Vagina (tissue), 2 donors: ENCODE measurements around the gene GRIN3A. TPM values are rescaled to one million over a fixed set of nuclear protein-coding genes. Genes with fewer than 3 reads are reported as not detected.

ENCODE experiments used
- DNase-seq, 2 donors: peaks; one replicate each; pipeline ENCODE4 v3.0.0-alpha.2; 2017; ENCODE audit errors: extremely low spot score in 2 of 2
- H3K27ac ChIP-seq: fragments of 200-600 bp; sonication (generic); one replicate; pipeline ENCODE4 v1.5.1; 2019
- H3K27me3 ChIP-seq: fragments of 200-600 bp; sonication (generic); one replicate; pipeline ENCODE4 v1.5.1; 2019
- H3K36me3 ChIP-seq, 2 donors: fragments of 200-600 bp; sonication (generic); one replicate each; pipeline ENCODE4 v1.5.1; 2017 to 2019
- H3K4me1 ChIP-seq: fragments of 200-600 bp; sonication (generic); one replicate; pipeline ENCODE4 v1.5.1; 2019
- H3K4me3 ChIP-seq, 2 donors: fragments of 200-600 bp; sonication (generic); 1 replicate in 1 of 2; 2 replicates in 1 of 2; pipeline ENCODE4 v1.5.1; 2016 to 2019
- H3K9me3 ChIP-seq: fragments of 200-600 bp; sonication (generic); one replicate; pipeline ENCODE4 v1.5.1; 2019
- CTCF ChIP-seq, 3 experiments: fragments of 450-650 bp in 2 of 3; fragments of 200-600 bp in 1 of 3; sonication (generic) in 1 of 3; IDR thresholded peaks; one replicate each; pipeline ENCODE4 v1.5.1; 2017 to 2019; ENCODE audit warnings: antibody characterized with exemption in 3 of 3, mild to moderate bottlenecking in 2 of 3, moderate library complexity in 2 of 3
- POLR2A ChIP-seq, 2 donors: fragments of 450-650 bp; IDR thresholded peaks; one replicate each; pipeline ENCODE4 v1.6.1; 2017; ENCODE audit warnings: antibody characterized with exemption in 2 of 2, mild to moderate bottlenecking in 2 of 2, moderate library complexity in 2 of 2
- POLR2AphosphoS5 ChIP-seq, 2 donors: sonication (generic); formaldehyde crosslinking; IDR thresholded peaks; one replicate each; pipeline ENCODE4 v1.9.0; 2017; ENCODE audit warnings: antibody characterized with exemption in 2 of 2, mild to moderate bottlenecking in 2 of 2, low read depth in 1 of 2; ENCODE audit not compliant: insufficient read depth in 1 of 2
- intact Hi-C: fragments of 100-400 bp; cut with DNase I; formaldehyde crosslinking; loops from one replicate; pipeline ENCODE4 v1.15.1; 2023
- total RNA-seq: library from RNA; depleted of rRNA; stranded (reverse); fragments of >200 nt; gene quantifications from one replicate; pipeline ENCODE4 v1.2.3, GENCODE V29; 2016

Gene GRIN3A
- total RNA-seq, 1 donor from 2014 or later = 1.5 TPM

- Histone ChIP-seq H3K4me3 (no peak overlapping the region), H3K27ac (no peak overlapping the region), H3K4me1 (no peaks in the 10 kb centered on the region), H3K9me3 (no peaks in the 10 kb centered on the region), H3K36me3 (no peaks in the 10 kb centered on the region), H3K27me3 (no peaks in the 10 kb centered on the region)
- TF ChIP-seq CTCF (IDR thresholded peaks at IDR 0.05) (no peak), POLR2AphosphoS5 (IDR thresholded peaks at IDR 0.05; ENCODE audit: insufficient read depth in 1 of 2, low read depth in 1 of 2) (no peak), POLR2A (IDR thresholded peaks at IDR 0.05) (no peak)
- intact Hi-C loops = no loop called here
- no peak for DNase-seq
These were observed 132.9 kb downstream of the GRIN3A start for GRCh38 chr9:101605547-101605946.

- no peaks in the 10 kb centered on the region for H3K4me1 ChIP-seq
- no peak overlapping the region for H3K4me3 ChIP-seq
- H3K9me3 ChIP-seq = no peaks in the 10 kb centered on the region
- H3K27ac ChIP-seq = no peak overlapping the region
- no peak for DNase-seq
- TF ChIP-seq POLR2A (IDR thresholded peaks at IDR 0.05) (no peak), CTCF (IDR thresholded peaks at IDR 0.05) (no peak), POLR2AphosphoS5 (IDR thresholded peaks at IDR 0.05; ENCODE audit: insufficient read depth in 1 of 2, low read depth in 1 of 2) (no peak)
- no peaks in the 10 kb centered on the region for H3K27me3 ChIP-seq
- H3K36me3 ChIP-seq = no peaks in the 10 kb centered on the region
- intact Hi-C loops = no loop called here
These were observed 134.2 kb downstream of the GRIN3A start for GRCh38 chr9:101604296-101604695.

GRCh38 chr9:101601904-101602765, 136.3 kb downstream of the GRIN3A start:
- Histone ChIP-seq H3K4me3 (no peak overlapping the region), H3K4me1 (no peaks in the 10 kb centered on the region), H3K36me3 (no peaks in the 10 kb centered on the region), H3K27ac (no peak overlapping the region), H3K9me3 (no peaks in the 10 kb centered on the region), H3K27me3 (no peaks in the 10 kb centered on the region)
- intact Hi-C loops = no loop called here
- no peak for DNase-seq
- TF ChIP-seq CTCF (IDR thresholded peaks at IDR 0.05) = peak in 2 of 3 experiments; percentile 32 to 41
- no peak for TF ChIP-seq POLR2AphosphoS5 (IDR thresholded peaks at IDR 0.05; ENCODE audit: insufficient read depth in 1 of 2, low read depth in 1 of 2)

- no peak within 1 kb of the TSS for H3K4me3 ChIP-seq
- TF ChIP-seq POLR2A (IDR thresholded peaks at IDR 0.05) (no peak), CTCF (IDR thresholded peaks at IDR 0.05) (no peak), POLR2AphosphoS5 (IDR thresholded peaks at IDR 0.05; ENCODE audit: insufficient read depth in 1 of 2, low read depth in 1 of 2) (no peak)
- no peaks in the 10 kb centered on the region for H3K4me1 ChIP-seq
- H3K9me3 ChIP-seq = no peaks in the 10 kb centered on the region
- intact Hi-C loops = no loop called here
- no peaks in the 10 kb centered on the region for H3K36me3 ChIP-seq
- no peak for DNase-seq
- H3K27me3 ChIP-seq = no peaks in the 10 kb centered on the region
- no peak within 1 kb of the TSS for H3K27ac ChIP-seq
These were observed 143.7 kb downstream of the GRIN3A start, which contains the start of gene PPP3R2 for GRCh38 chr9:101594796-101595195. Gene PPP3R2, minus strand, starts transcription at chr9:101594969. Its CDS starts 48 bp downstream, at chr9:101594921.

- TF ChIP-seq POLR2A (IDR thresholded peaks at IDR 0.05) (no peak), CTCF (IDR thresholded peaks at IDR 0.05) (no peak), POLR2AphosphoS5 (IDR thresholded peaks at IDR 0.05; ENCODE audit: insufficient read depth in 1 of 2, low read depth in 1 of 2) (no peak)
- DNase-seq = no peak
- no peaks in the 10 kb centered on the region for H3K9me3 ChIP-seq
- intact Hi-C loops = no loop called here
- no peaks in the 10 kb centered on the region for H3K27me3 ChIP-seq
- no peaks in the 10 kb centered on the region for H3K36me3 ChIP-seq
- no peak overlapping the region for H3K4me3 ChIP-seq
- no peaks in the 10 kb centered on the region for H3K4me1 ChIP-seq
- no peak overlapping the region for H3K27ac ChIP-seq
These were observed 145.1 kb downstream of the GRIN3A start for GRCh38 chr9:101593345-101593744.
